K562 (cell line): ENCODE data around the gene ZMYND15. TPM values are rescaled to one million over a fixed set of nuclear protein-coding genes. Genes with fewer than 3 reads are reported as not detected.

Source experiments
- GTF2F1 ChIP-seq: IDR thresholded peaks from 2 replicates; pipeline ENCODE4 v1.6.1; 2011; ENCODE audit warnings: low read depth, low read length, improper control_type of control experiment
- KLF13 ChIP-seq: fragments of 450-650 bp; IDR thresholded peaks from 2 replicates; pipeline ENCODE4 v1.6.1; 2016; ENCODE audit warnings: missing genetic modification characterization, low read depth, mild to moderate bottlenecking, missing compliant biosample characterization, moderate library complexity, borderline replicate concordance
- LARP7 ChIP-seq: fragments of 450-650 bp; IDR thresholded peaks from 2 replicates; pipeline ENCODE4 v1.6.1; 2016
- MTA1 ChIP-seq: fragments of 450-650 bp; IDR thresholded peaks from 2 replicates; pipeline ENCODE4 v1.6.1; 2017; ENCODE audit warnings: borderline replicate concordance
- SRF ChIP-seq, 2 experiments: fragments of 250-450, 450-650 bp in 1 of 2; sonication (Bioruptor Pico) in 1 of 2; sonication (generic) in 1 of 2; formaldehyde crosslinking; IDR thresholded peaks; 2 replicates each; pipeline versions ENCODE4 v1.5.0 to v1.5.1; 2020 to 2022; ENCODE audit warnings: mild to moderate bottlenecking in 1 of 2, missing genetic modification reagents in 1 of 2
- ZC3H4 ChIP-seq: sonication (generic); formaldehyde crosslinking; IDR thresholded peaks from 2 replicates; pipeline ENCODE4 v1.9.0; 2021; ENCODE audit warnings: missing genetic modification reagents, borderline replicate concordance
- polyA plus RNA-seq, 8 experiments: library from polyadenylated mRNA; depleted of rRNA in 4 of 8; stranded (reverse) in 5 of 8; unstranded in 3 of 8; fragments of >200 nt; fragmentation: Nextera tagmentation in 2 of 8; fragmentation: Illumina TruSeq in 1 of 8; extraction: Ambion mirVana in 2 of 8; extraction: Trizol in 1 of 8; gene quantifications; 2 replicates each; pipeline versions ENCODE4 v1.2.1 to v1.2.3, GENCODE V29; 2011 to 2014; ENCODE audit warnings: inconsistent platforms in 1 of 8, missing spikeins in 1 of 8
- total RNA-seq, 7 experiments: library from RNA; depleted of rRNA in 6 of 7; stranded (reverse); fragments of >200 nt in 6 of 7; fragmentation: Illumina TruSeq in 2 of 7; extraction: Trizol in 2 of 7; gene quantifications; 2 replicates each; pipeline versions ENCODE4 v1.2.1 to v1.2.3, GENCODE V29; 2011 to 2021; ENCODE audit warnings: low replicate concordance in 1 of 7
- TF ChIP-seq, protein P1 (sequence below): fragments of 250-450 bp; sonication (Bioruptor Pico); IDR thresholded peaks from 2 replicates; pipeline ENCODE4 v1.4.0; 2020; ENCODE audit warnings: mild to moderate bottlenecking, moderate library complexity
- TF ChIP-seq, protein P2 (sequence below): fragments of 250-450 bp; sonication (Bioruptor Pico); IDR thresholded peaks from 2 replicates; pipeline ENCODE4 v1.4.0; 2020; ENCODE audit warnings: borderline replicate concordance
- TF ChIP-seq, protein P3 (sequence below): fragments of 450-650 bp; formaldehyde crosslinking; IDR thresholded peaks from 2 replicates; pipeline ENCODE4 v1.4.0; 2020; ENCODE audit warnings: mild to moderate bottlenecking
- TF ChIP-seq, protein P4 (sequence below): fragments of 250-450 bp; sonication (Bioruptor Pico); IDR thresholded peaks from 2 replicates; pipeline ENCODE4 v1.4.0; 2020; ENCODE audit warnings: mild to moderate bottlenecking, moderate library complexity
- TF ChIP-seq, protein P5 (sequence below): fragments of 450-650 bp; IDR thresholded peaks from one replicate; pipeline ENCODE4 v1.6.1; 2018; ENCODE audit warnings: mild to moderate bottlenecking, moderate library complexity; ENCODE audit not compliant: partially characterized antibody
- TF ChIP-seq, protein P6 (sequence below): fragments of 450-650 bp; formaldehyde crosslinking; IDR thresholded peaks from 2 replicates; pipeline ENCODE4 v1.4.0; 2022; ENCODE audit warnings: mild to moderate bottlenecking, moderate library complexity
- TF ChIP-seq, protein P7 (sequence below): fragments of 250-450 bp; sonication (Bioruptor Pico); IDR thresholded peaks from 2 replicates; pipeline ENCODE4 v1.4.0; 2020

ZMYND15 gene
- total and polyA plus RNA-seq, 9 of the 15 experiments (the other 6 are each of a cell fraction or from before 2014, with no cell fraction given), result 0.09 TPM; not detected in 8

DNA sequence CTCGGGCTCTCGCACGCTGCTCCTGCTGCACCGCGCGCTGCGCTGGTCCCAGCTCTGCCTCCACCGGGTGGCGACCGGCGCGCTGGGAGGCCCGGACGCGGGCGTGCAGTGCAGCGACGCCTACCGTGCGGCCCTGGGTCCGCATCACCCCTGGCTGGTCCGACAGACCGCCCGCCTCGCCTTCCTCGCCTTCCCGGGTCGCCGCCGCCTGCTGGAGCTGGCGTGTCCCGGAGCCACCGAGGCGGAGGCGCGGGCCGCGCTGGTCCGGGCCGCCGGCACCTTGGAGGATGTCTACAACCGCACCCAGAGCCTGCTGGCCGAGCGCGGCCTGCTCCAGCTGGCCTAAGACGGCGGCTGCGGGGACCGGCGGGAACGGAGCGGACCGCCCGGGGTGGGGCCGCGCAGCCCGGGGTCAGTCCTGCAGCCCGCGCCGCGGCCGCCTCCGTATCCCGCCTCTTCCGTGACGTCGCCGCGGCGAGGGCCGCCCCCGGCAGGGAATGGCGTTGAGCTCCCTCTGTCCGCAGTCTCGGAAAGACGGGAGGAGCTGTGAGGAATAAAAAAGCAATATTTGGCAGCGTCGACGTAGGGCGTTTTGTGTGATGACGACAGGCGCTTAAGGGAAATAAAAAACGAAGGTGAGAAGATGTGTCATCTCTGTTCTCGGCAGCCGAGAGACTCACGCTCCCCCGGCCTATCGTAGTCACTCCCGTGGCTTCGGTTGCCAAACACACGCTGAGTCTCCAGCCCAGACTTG is 50.5 kb downstream of the ZMYND15 start (continued):
- TF ChIP-seq, protein P1, sequence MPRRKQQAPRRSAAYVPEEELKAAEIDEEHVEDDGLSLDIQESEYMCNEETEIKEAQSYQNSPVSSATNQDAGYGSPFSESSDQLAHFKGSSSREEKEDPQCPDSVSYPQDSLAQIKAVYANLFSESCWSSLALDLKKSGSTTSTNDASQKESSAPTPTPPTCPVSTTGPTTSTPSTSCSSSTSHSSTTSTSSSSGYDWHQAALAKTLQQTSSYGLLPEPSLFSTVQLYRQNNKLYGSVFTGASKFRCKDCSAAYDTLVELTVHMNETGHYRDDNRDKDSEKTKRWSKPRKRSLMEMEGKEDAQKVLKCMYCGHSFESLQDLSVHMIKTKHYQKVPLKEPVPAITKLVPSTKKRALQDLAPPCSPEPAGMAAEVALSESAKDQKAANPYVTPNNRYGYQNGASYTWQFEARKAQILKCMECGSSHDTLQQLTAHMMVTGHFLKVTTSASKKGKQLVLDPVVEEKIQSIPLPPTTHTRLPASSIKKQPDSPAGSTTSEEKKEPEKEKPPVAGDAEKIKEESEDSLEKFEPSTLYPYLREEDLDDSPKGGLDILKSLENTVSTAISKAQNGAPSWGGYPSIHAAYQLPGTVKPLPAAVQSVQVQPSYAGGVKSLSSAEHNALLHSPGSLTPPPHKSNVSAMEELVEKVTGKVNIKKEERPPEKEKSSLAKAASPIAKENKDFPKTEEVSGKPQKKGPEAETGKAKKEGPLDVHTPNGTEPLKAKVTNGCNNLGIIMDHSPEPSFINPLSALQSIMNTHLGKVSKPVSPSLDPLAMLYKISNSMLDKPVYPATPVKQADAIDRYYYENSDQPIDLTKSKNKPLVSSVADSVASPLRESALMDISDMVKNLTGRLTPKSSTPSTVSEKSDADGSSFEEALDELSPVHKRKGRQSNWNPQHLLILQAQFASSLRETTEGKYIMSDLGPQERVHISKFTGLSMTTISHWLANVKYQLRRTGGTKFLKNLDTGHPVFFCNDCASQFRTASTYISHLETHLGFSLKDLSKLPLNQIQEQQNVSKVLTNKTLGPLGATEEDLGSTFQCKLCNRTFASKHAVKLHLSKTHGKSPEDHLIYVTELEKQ (CRISPR knock-in tag), result no peak
- no peak for TF ChIP-seq LARP7
- TF ChIP-seq, protein P2, sequence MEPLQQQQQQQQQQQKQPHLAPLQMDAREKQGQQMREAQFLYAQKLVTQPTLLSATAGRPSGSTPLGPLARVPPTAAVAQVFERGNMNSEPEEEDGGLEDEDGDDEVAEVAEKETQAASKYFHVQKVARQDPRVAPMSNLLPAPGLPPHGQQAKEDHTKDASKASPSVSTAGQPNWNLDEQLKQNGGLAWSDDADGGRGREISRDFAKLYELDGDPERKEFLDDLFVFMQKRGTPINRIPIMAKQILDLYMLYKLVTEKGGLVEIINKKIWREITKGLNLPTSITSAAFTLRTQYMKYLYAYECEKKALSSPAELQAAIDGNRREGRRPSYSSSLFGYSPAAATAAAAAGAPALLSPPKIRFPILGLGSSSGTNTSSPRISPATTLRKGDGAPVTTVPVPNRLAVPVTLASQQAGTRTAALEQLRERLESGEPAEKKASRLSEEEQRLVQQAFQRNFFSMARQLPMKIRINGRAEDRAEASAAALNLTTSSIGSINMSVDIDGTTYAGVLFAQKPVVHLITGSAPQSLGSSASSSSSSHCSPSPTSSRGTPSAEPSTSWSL (CRISPR knock-in tag), result no peak
- TF ChIP-seq, protein P3, sequence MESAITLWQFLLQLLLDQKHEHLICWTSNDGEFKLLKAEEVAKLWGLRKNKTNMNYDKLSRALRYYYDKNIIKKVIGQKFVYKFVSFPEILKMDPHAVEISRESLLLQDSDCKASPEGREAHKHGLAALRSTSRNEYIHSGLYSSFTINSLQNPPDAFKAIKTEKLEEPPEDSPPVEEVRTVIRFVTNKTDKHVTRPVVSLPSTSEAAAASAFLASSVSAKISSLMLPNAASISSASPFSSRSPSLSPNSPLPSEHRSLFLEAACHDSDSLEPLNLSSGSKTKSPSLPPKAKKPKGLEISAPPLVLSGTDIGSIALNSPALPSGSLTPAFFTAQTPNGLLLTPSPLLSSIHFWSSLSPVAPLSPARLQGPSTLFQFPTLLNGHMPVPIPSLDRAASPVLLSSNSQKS (CRISPR knock-in tag), result no peak
- TF ChIP-seq GTF2F1, result no peak
- TF ChIP-seq MTA1, result no peak
- no peak for TF ChIP-seq ZC3H4 (CRISPR knock-in tag)
- TF ChIP-seq, protein P4, sequence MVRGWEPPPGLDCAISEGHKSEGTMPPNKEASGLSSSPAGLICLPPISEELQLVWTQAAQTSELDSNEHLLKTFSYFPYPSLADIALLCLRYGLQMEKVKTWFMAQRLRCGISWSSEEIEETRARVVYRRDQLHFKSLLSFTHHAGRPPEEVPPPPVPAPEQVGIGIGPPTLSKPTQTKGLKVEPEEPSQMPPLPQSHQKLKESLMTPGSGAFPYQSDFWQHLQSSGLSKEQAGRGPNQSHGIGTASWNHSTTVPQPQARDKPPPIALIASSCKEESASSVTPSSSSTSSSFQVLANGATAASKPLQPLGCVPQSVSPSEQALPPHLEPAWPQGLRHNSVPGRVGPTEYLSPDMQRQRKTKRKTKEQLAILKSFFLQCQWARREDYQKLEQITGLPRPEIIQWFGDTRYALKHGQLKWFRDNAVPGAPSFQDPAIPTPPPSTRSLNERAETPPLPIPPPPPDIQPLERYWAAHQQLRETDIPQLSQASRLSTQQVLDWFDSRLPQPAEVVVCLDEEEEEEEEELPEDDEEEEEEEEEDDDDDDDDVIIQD (CRISPR knock-in tag), result no peak
- no peak for TF ChIP-seq KLF13
- TF ChIP-seq, protein P5, sequence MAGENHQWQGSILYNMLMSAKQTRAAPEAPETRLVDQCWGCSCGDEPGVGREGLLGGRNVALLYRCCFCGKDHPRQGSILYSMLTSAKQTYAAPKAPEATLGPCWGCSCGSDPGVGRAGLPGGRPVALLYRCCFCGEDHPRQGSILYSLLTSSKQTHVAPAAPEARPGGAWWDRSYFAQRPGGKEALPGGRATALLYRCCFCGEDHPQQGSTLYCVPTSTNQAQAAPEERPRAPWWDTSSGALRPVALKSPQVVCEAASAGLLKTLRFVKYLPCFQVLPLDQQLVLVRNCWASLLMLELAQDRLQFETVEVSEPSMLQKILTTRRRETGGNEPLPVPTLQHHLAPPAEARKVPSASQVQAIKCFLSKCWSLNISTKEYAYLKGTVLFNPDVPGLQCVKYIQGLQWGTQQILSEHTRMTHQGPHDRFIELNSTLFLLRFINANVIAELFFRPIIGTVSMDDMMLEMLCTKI, result no peak
- TF ChIP-seq, protein P6, sequence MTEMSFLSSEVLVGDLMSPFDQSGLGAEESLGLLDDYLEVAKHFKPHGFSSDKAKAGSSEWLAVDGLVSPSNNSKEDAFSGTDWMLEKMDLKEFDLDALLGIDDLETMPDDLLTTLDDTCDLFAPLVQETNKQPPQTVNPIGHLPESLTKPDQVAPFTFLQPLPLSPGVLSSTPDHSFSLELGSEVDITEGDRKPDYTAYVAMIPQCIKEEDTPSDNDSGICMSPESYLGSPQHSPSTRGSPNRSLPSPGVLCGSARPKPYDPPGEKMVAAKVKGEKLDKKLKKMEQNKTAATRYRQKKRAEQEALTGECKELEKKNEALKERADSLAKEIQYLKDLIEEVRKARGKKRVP, result no peak
- TF ChIP-seq SRF (CRISPR knock-in tag; IDR thresholded peaks at IDR 0.05), result peak in 1 of 2 experiments; percentile 45; a peak in 2 of 4 replicates
- TF ChIP-seq, protein P7, sequence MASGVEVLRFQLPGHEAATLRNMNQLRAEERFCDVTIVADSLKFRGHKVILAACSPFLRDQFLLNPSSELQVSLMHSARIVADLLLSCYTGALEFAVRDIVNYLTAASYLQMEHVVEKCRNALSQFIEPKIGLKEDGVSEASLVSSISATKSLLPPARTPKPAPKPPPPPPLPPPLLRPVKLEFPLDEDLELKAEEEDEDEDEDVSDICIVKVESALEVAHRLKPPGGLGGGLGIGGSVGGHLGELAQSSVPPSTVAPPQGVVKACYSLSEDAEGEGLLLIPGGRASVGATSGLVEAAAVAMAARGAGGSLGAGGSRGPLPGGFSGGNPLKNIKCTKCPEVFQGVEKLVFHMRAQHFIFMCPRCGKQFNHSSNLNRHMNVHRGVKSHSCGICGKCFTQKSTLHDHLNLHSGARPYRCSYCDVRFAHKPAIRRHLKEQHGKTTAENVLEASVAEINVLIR (CRISPR knock-in tag), result 0 out of 2 replicates have a peak, but pooled peaks have one; percentile 31
